ENCODE data around the gene BRI3BP. TPM values are rescaled to one million over a fixed set of nuclear protein-coding genes. Genes with fewer than 3 reads are reported as not detected.
"Not testable (repeated sequence)": the region's sequence is repeated elsewhere in the genome, so short reads cannot be mapped to it uniquely, and the experiment has no call there.

BRI3BP gene
- total RNA-seq, 2 donors from 2014 or later = 3.4 to 8.6 TPM

DNA sequence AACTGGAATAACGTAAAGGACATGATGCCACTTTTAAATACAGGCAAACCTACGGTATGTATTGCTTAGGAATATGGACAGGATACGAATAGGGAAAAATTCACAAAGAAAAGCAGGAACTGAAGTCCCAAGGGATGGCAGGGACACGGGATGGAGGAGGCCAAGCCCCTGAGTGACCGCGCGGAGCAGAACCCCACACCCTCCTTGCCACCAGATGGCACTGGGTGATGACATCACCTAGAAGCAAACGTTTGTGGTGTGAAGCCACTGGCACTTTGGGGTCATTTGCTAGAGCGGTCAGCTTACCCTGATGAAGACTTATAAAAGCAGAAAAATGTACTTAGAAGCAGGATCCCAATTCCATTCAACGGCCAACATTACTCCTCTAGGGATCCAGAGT lies 13.9 kb upstream of the BRI3BP start:
- no peak overlapping the region for H3K4me3 ChIP-seq
- no peaks in the 10 kb centered on the region for H3K4me1 ChIP-seq (replicated peaks)
- H3K27ac ChIP-seq = no peak overlapping the region
- no peaks in the 10 kb centered on the region for H3K9me3 ChIP-seq
- no peaks in the 10 kb centered on the region for H3K27me3 ChIP-seq (replicated peaks; ENCODE audit: insufficient read depth)
- intact Hi-C loops (cut with DNase I) = no loop called here
- WGBS = 81% methylated on average over 10 of the region's 10 CpGs
- no peak for TF ChIP-seq POLR2A (IDR thresholded peaks at IDR 0.05)
- TF ChIP-seq POLR2AphosphoS5 (IDR thresholded peaks at IDR 0.05) = no peak
- TF ChIP-seq, protein P1, sequence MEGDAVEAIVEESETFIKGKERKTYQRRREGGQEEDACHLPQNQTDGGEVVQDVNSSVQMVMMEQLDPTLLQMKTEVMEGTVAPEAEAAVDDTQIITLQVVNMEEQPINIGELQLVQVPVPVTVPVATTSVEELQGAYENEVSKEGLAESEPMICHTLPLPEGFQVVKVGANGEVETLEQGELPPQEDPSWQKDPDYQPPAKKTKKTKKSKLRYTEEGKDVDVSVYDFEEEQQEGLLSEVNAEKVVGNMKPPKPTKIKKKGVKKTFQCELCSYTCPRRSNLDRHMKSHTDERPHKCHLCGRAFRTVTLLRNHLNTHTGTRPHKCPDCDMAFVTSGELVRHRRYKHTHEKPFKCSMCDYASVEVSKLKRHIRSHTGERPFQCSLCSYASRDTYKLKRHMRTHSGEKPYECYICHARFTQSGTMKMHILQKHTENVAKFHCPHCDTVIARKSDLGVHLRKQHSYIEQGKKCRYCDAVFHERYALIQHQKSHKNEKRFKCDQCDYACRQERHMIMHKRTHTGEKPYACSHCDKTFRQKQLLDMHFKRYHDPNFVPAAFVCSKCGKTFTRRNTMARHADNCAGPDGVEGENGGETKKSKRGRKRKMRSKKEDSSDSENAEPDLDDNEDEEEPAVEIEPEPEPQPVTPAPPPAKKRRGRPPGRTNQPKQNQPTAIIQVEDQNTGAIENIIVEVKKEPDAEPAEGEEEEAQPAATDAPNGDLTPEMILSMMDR (IDR thresholded peaks at IDR 0.05) = no peak
- peaks cover 12 to 24% of the 10 kb centered on the region in 2 donors for H3K36me3 ChIP-seq
- DNase-seq (ENCODE audit: low spot score) = no peak

- peaks cover 12 to 20% of the 10 kb centered on the region in 2 donors for H3K36me3 ChIP-seq
- no peaks in the 10 kb centered on the region for H3K9me3 ChIP-seq
- H3K27ac ChIP-seq = no peak overlapping the region
- H3K4me1 ChIP-seq (replicated peaks) = no peaks in the 10 kb centered on the region
- H3K4me3 ChIP-seq = no peak overlapping the region
- no peak for DNase-seq (ENCODE audit: low spot score)
- 93% methylated on average over 41 of the region's 41 CpGs for WGBS
- intact Hi-C loops (cut with DNase I) = no loop called here
- TF ChIP-seq POLR2AphosphoS5 (IDR thresholded peaks at IDR 0.05) = no peak
- no peak for TF ChIP-seq POLR2A (IDR thresholded peaks at IDR 0.05)
- TF ChIP-seq, protein P1 (IDR thresholded peaks at IDR 0.05) = no peak
- H3K27me3 ChIP-seq (replicated peaks; ENCODE audit: insufficient read depth) = no peaks in the 10 kb centered on the region
Observed at GRCh38 chr12:124980098-124980892, 13.2 kb upstream of the BRI3BP start.

DNA sequence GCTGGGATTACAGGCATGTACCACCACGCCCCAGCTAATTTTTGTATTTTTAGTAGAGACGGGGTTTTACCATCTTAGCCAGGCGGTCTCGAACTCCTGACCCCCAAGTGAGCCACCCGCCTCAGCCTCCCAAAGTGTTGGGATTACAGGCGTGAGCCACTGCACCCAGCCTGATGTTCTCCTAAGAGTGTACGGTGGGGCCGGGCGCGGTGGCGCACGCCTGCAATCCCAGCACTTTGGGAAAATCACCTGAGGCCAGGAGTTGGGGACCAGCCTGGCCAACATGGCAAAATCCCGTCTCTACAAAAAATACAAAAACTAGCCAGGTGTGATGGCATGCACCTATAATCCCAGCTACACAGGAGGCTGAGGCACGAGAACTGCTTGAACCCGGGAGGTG lies 6.6 kb upstream of the BRI3BP start:
- H3K36me3 ChIP-seq; H3K27ac ChIP-seq; H3K4me3 ChIP-seq; H3K27me3 ChIP-seq (replicated peaks; ENCODE audit: insufficient read depth); H3K4me1 ChIP-seq (replicated peaks); H3K9me3 ChIP-seq; intact Hi-C loops (cut with DNase I); DNase-seq (ENCODE audit: low spot score): not testable (repeated sequence)
- WGBS = 95% methylated on average over 15 of the region's 15 CpGs

- TF ChIP-seq, protein P1 (IDR thresholded peaks at IDR 0.05) = peak in 2 of 4 experiments; percentile 13 to 29
- TF ChIP-seq POLR2AphosphoS5 (IDR thresholded peaks at IDR 0.05) = no peak
- TF ChIP-seq POLR2A (IDR thresholded peaks at IDR 0.05) = no peak
Observed at GRCh38 chr12:124992874-124993625, 395 bp upstream of the BRI3BP start.

GRCh38 chr12:124994437-124994975 lies 1.1 kb downstream of the BRI3BP start:
- no peaks in the 10 kb centered on the region for H3K36me3 ChIP-seq
- TF ChIP-seq POLR2A (IDR thresholded peaks at IDR 0.05) (no peak), POLR2AphosphoS5 (IDR thresholded peaks at IDR 0.05) (no peak)
- TF ChIP-seq, protein P1 (IDR thresholded peaks at IDR 0.05) = no peak
- no peak for DNase-seq (ENCODE audit: low spot score)
- H3K9me3 ChIP-seq = no peaks in the 10 kb centered on the region
- intact Hi-C loops (cut with DNase I) = no loop called here
- H3K4me1 ChIP-seq (replicated peaks) = no peaks in the 10 kb centered on the region
- no peak overlapping the region for H3K27ac ChIP-seq
- WGBS = 16% methylated on average over 15 of the region's 15 CpGs
- no peaks in the 10 kb centered on the region for H3K27me3 ChIP-seq (replicated peaks; ENCODE audit: insufficient read depth)
- H3K4me3 ChIP-seq = peak overlapping the region; percentile 54 to 58

More at GRCh38 chr12:124992874-124993625, 395 bp upstream of the BRI3BP start:
- Histone ChIP-seq H3K4me3 (peak overlapping the region; percentile 54 to 58), H3K27me3 (replicated peaks; ENCODE audit: insufficient read depth) (no peaks in the 10 kb centered on the region), H3K36me3 (no peaks in the 10 kb centered on the region), H3K4me1 (replicated peaks) (no peaks in the 10 kb centered on the region), H3K27ac (peak overlapping the region in 1 of 2 donors; percentile 32), H3K9me3 (no peaks in the 10 kb centered on the region)
- WGBS = under 1% methylated on average over 33 of the region's 35 CpGs
- DNase-seq (ENCODE audit: low spot score) = peak; percentile 39
- intact Hi-C loops (cut with DNase I) = no loop called here

Data from prostate gland (tissue), 2 donors.